Subcutaneous abdominal adipose tissue (tissue), 5 donors: ENCODE data around the gene CCSER1.
"Not testable (repeated sequence)": the region's sequence is repeated elsewhere in the genome, so short reads cannot be mapped to it uniquely, and the experiment has no call there.

ENCODE experiments used
- H3K27ac ChIP-seq: one replicate; pipeline ENCODE4 v1.7.0; 2013; ENCODE audit warnings: low read depth, mild to moderate bottlenecking, inconsistent platforms, low read length, moderate library complexity
- H3K27me3 ChIP-seq, 5 donors: one replicate each; pipeline ENCODE4 v1.7.0; 2013; ENCODE audit warnings: low read length in 5 of 5, inconsistent platforms in 1 of 5; ENCODE audit not compliant: control insufficient read depth in 5 of 5, insufficient read depth in 4 of 5
- H3K36me3 ChIP-seq, 5 donors: one replicate each; pipeline ENCODE4 v1.7.0; 2013; ENCODE audit warnings: low read length in 5 of 5; ENCODE audit not compliant: control insufficient read depth in 5 of 5, insufficient read depth in 5 of 5
- H3K4me1 ChIP-seq, 5 donors: one replicate each; pipeline ENCODE4 v1.7.0; 2013; ENCODE audit warnings: low read length in 5 of 5, mild to moderate bottlenecking in 3 of 5, moderate library complexity in 1 of 5; ENCODE audit not compliant: control insufficient read depth in 5 of 5, insufficient read depth in 5 of 5
- H3K4me3 ChIP-seq, 5 donors: one replicate each; pipeline ENCODE4 v1.7.0; 2013; ENCODE audit warnings: low read length in 5 of 5, low read depth in 1 of 5
- H3K9ac ChIP-seq, 5 donors: one replicate each; pipeline ENCODE4 v1.7.0; 2013; ENCODE audit warnings: low read length in 5 of 5, mild to moderate bottlenecking in 4 of 5, moderate library complexity in 3 of 5
- H3K9me3 ChIP-seq, 5 donors: one replicate each; pipeline ENCODE4 v1.7.0; 2013; ENCODE audit warnings: low read length in 5 of 5; ENCODE audit not compliant: control insufficient read depth in 5 of 5
- donor health status: healthy.
- donor health status: healthy.
- donor health status: healthy.
- donor health status: healthy.
- donor health status: healthy.

CCSER1 gene

DNA sequence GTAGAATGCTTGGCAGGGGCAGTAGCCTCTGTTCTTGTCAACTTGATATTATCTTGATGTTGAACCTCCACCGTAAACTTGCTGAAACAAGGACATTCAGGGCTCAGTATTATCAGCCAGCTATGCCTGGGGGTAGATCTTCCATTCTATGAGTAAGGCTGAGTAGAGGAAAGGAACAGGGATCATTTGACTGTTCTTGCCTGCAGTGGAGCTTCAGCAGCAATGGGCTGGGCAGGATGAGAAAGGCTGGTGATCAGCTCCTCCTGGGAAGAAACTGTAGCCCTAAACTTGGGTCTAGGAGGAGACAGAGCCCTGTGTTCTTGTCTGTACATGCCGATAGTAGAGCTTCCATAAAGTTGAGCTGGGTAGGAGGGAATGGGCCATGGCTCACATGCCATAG lies 127.2 kb downstream of the CCSER1 start:
- Histone ChIP-seq H3K9ac (no peak overlapping the region), H3K4me3 (no peak overlapping the region), H3K27me3 (no peaks in the 10 kb centered on the region), H3K27ac (no peak overlapping the region), H3K36me3 (no peaks in the 10 kb centered on the region), H3K4me1 (no peaks in the 10 kb centered on the region), H3K9me3 (no peaks in the 10 kb centered on the region)

DNA sequence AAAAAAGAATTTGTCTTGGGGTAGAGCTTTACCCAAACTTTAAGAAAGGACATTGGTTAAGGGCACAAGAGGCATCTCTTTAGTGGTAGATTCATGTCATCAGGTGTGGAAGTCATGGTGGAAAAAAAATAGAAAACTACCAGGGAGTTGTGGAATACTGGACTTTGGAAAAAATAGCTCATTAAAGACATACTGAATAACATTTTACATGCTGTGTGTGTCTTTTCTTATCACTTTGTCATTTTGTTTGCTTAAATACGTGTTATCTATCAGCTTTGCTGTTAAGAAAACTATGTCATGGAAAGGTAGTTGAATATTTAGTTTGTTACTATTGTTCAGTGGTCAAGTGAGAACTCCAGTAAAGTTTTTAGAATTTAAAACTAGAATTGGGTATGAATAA lies 147.0 kb downstream of the CCSER1 start:
- H3K27me3 ChIP-seq: no peaks in the 10 kb centered on the region
- no peak overlapping the region for H3K9ac ChIP-seq
- no peak overlapping the region for H3K27ac ChIP-seq
- H3K4me3 ChIP-seq: no peak overlapping the region
- H3K9me3 ChIP-seq: peaks cover 0 to 4% (median 0%) of the 10 kb centered on the region in 5 donors
- no peaks in the 10 kb centered on the region for H3K4me1 ChIP-seq
- no peaks in the 10 kb centered on the region for H3K36me3 ChIP-seq

GRCh38 chr4:90280954-90281353 lies 153.8 kb downstream of the CCSER1 start:
- Histone ChIP-seq H3K4me3 (no peak overlapping the region), H3K4me1 (no peaks in the 10 kb centered on the region), H3K36me3 (no peaks in the 10 kb centered on the region), H3K9ac (no peak overlapping the region), H3K27me3 (no peaks in the 10 kb centered on the region), H3K27ac (no peak overlapping the region), H3K9me3 (no peaks in the 10 kb centered on the region)

DNA sequence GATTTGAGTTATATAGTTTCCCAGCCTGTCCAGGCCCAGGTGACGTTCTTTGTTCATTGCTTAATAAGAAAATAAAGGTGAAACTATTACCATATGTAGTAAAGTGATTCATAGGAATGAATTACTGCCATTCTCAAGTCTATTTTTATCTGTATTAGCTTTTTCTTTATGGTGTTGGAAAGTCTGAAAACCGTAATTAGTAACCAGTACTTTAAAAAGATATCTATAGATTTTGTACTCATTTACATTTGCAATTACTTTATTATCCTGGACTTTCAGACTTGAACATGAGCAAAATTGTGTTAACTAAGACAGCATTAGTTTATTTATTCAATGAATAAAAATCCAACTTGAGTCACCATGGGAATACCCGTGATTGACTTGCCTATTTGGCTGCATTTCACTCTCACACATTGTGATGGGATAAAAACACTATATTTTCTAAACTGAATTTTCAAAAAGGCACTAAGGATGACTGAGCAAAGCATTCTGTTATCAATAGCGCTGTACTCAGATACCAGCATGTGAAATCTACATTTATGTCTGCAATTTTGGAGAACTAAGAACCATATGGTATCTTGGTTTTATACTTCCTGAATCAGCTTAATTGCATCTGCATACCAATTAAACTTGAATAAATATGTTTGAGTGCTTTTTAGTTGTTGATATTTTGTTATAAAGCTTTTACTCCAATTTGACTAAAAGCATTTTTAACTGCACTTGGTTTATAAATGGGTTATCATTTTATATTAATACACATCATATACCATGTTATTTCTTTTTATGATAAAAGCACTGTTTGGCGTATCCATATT lies 154.6 kb downstream of the CCSER1 start:
- Histone ChIP-seq H3K9ac (no peak overlapping the region), H3K4me3 (no peak overlapping the region), H3K27ac (no peak overlapping the region), H3K9me3 (no peaks in the 10 kb centered on the region), H3K36me3 (no peaks in the 10 kb centered on the region), H3K4me1 (no peaks in the 10 kb centered on the region), H3K27me3 (no peaks in the 10 kb centered on the region)

DNA sequence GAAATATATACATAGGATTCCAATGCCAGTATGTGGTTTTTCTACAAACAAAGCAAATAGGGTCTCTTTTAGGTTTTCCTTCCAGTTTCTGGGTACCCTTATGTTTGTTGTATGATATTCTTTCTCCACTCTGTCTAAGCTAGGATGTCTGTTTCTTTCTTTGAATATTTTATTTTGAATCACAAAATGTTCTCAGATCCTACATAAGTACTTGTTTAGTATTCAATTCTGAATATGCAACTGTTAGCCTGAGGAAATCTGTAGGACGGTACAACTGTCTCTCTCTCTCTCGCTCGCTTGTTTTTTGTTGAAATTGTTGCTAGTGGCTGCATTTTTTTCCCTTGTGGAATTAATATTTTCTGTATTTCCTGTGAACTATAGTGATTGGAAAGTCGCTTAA lies 163.2 kb downstream of the CCSER1 start:
- no peak overlapping the region for H3K4me3 ChIP-seq
- no peaks in the 10 kb centered on the region for H3K4me1 ChIP-seq
- no peaks in the 10 kb centered on the region for H3K9me3 ChIP-seq
- H3K36me3 ChIP-seq: no peaks in the 10 kb centered on the region
- no peak overlapping the region for H3K27ac ChIP-seq
- no peaks in the 10 kb centered on the region for H3K27me3 ChIP-seq
- H3K9ac ChIP-seq: no peak overlapping the region

DNA sequence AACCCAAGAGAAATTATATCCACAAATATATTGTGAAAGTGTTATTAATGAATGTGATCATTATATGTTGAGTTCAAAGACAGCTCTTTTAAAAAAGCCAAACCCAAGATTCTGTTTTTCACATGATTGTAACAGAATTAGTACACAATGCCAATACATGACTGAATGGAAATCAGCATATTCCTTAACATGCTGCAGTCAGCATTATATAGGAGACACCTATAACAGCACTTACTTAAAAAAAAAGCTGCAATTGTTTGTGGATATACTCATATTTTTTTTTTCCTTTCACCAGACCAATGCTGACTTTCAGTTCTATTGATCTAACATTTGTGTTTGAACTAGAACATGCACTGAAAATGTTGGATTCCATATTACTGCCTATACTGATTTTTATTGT lies 165.2 kb downstream of the CCSER1 start:
- no peaks in the 10 kb centered on the region for H3K27me3 ChIP-seq
- no peaks in the 10 kb centered on the region for H3K36me3 ChIP-seq
- no peak overlapping the region for H3K27ac ChIP-seq
- H3K4me1 ChIP-seq: no peaks in the 10 kb centered on the region
- no peaks in the 10 kb centered on the region for H3K9me3 ChIP-seq
- no peak overlapping the region for H3K4me3 ChIP-seq
- no peak overlapping the region for H3K9ac ChIP-seq

- Histone ChIP-seq H3K36me3 (no peaks in the 10 kb centered on the region), H3K4me3 (no peak overlapping the region)
Observed at GRCh38 chr4:90293320-90293719, 166.1 kb downstream of the CCSER1 start.

DNA sequence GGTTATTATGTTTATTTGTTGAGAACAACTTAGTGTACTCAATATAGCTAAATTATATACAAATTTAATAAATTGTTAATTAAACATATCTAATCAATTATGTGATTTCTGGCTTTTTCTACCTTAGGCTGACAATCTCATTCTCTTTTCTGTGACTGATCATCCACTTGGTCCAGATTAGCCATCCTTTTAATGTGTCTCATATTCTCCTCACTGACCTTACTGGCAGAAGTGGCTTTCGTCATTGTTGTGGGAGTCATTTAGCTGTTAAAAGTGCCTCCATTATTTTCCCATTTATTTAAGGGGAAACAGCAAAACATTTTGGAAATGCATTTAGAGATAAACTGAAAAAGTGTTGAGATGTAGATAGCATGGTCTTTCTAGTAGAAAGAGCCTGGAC lies 172.2 kb downstream of the CCSER1 start:
- no peaks in the 10 kb centered on the region for H3K4me1 ChIP-seq
- no peaks in the 10 kb centered on the region for H3K9me3 ChIP-seq
- H3K27me3 ChIP-seq: peaks cover 0 to 3% (median 0%) of the 10 kb centered on the region in 5 donors
- no peak overlapping the region for H3K9ac ChIP-seq
- no peak overlapping the region for H3K27ac ChIP-seq
- no peaks in the 10 kb centered on the region for H3K36me3 ChIP-seq
- H3K4me3 ChIP-seq: no peak overlapping the region

More at GRCh38 chr4:90293320-90293719, 166.1 kb downstream of the CCSER1 start:
- H3K9ac ChIP-seq: no peak overlapping the region
- H3K9me3 ChIP-seq: no peaks in the 10 kb centered on the region
- H3K4me1 ChIP-seq: no peaks in the 10 kb centered on the region
- no peaks in the 10 kb centered on the region for H3K27me3 ChIP-seq
- H3K27ac ChIP-seq: no peak overlapping the region

DNA sequence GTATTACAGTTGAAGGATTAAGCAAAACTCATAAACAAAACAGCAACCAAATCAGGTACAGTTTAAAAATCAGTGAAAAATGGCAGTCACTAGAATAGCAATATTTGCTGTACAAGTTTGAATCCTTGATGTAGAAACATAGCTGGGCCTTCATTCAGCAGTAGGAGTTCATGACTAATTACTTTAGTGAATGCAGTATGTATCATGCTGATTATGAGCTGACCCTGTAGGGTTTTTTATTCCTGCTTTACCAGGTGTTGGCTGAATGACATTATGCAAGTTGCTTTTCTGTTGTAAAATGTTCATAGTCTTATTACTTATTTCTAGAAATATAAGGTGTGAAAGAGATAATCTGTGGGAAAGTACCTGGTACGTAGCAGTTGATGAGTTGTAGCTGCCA lies 179.6 kb downstream of the CCSER1 start:
- H3K36me3 ChIP-seq: no peaks in the 10 kb centered on the region
- H3K9me3 ChIP-seq: no peaks in the 10 kb centered on the region
- peaks cover 0 to 3% (median 0%) of the 10 kb centered on the region in 5 donors for H3K27me3 ChIP-seq
- no peaks in the 10 kb centered on the region for H3K4me1 ChIP-seq
- H3K4me3 ChIP-seq: no peak overlapping the region
- no peak overlapping the region for H3K9ac ChIP-seq
- H3K27ac ChIP-seq: no peak overlapping the region

DNA sequence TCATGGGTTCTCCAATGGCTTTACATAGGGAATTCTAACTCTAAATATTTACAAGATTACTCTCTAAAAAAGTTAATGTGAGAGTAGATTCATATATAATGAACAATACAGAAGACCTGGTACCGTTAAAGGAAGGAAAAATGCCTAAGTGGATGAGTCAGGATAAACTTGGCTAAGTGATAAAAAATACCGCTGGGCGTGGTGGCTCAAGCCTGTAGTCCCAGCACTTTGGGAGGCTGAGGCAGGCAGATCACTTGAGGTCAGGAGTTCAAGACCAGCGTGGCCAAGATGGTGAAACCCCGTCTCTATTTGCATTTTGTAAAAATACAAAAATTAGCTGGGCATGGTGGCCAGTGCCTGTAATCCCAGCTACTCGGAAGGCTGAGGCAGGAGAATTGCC lies 189.9 kb downstream of the CCSER1 start:
- H3K4me1 ChIP-seq, H3K4me3 ChIP-seq, H3K27ac ChIP-seq, H3K27me3 ChIP-seq, H3K36me3 ChIP-seq, H3K9me3 ChIP-seq, H3K9ac ChIP-seq: not testable (repeated sequence)
